NCI-H128 (cell line): Measurements from ENCODE around the gene MADD.
"Not testable (repeated sequence)": the region's sequence is repeated elsewhere in the genome, so short reads cannot be mapped to it uniquely, and the experiment has no call there.

ENCODE experiments used
- DNase-seq: peaks from one replicate; lab custom pipeline; 2025; ENCODE audit not compliant: unreplicated experiment; lab: John Stamatoyannopoulos, UW

The MADD gene

GRCh38 chr11:47272706-47273105, 2.8 kb downstream of the MADD start:
- no peak for DNase-seq

GRCh38 chr11:47274495-47275235, 4.7 kb downstream of the MADD start:
- no peak for DNase-seq

GRCh38 chr11:47276923-47277322, 7.0 kb downstream of the MADD start:
- DNase-seq: no peak

GRCh38 chr11:47278058-47278457, 8.1 kb downstream of the MADD start:
- DNase-seq: no peak

DNA sequence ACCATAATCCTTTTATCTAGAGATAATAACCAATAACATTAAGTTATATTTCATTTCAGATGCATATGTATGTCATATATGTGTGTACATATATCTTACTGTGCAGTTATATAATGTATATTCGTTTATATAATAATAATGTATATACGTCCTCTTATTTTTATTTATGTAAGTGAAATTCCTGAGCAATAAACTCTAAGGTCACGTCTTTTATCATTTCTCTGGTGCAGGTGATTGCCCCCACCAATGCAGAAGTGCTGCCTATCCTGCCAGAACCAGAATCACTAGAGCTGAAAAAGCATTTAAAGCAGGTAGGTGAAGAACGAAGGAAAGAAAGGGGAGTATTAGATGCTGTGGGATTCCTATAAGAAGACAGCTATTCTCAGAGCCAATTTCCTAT, 8.8 kb downstream of the MADD start:
- DNase-seq: no peak

GRCh38 chr11:47280099-47280498, 10.2 kb downstream of the MADD start:
- DNase-seq: no peak

DNA sequence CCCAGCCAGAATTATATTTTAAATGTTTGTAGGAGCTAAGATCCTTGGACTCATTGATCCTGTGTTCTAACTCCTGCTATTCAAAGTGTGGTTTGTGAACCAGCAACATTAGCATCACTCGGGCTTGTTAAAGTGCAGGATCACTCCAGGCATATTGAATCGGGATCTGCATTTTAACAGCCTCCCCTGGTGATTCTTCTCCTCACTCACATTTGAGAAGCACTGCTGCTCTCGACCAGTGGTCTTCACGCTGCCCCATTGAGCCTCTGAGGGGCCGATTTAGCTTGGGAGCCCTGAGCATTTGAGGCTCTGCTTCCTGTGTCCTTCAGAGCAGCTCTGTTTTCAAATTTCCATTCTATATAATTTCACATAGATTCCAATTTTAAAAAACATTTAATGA, 10.9 kb downstream of the MADD start:
- DNase-seq: no peak

GRCh38 chr11:47282462-47282861, 12.5 kb downstream of the MADD start:
- DNase-seq: no peak

- DNase-seq: no peak
These were observed 14.2 kb downstream of the MADD start for GRCh38 chr11:47284151-47284550.

DNA sequence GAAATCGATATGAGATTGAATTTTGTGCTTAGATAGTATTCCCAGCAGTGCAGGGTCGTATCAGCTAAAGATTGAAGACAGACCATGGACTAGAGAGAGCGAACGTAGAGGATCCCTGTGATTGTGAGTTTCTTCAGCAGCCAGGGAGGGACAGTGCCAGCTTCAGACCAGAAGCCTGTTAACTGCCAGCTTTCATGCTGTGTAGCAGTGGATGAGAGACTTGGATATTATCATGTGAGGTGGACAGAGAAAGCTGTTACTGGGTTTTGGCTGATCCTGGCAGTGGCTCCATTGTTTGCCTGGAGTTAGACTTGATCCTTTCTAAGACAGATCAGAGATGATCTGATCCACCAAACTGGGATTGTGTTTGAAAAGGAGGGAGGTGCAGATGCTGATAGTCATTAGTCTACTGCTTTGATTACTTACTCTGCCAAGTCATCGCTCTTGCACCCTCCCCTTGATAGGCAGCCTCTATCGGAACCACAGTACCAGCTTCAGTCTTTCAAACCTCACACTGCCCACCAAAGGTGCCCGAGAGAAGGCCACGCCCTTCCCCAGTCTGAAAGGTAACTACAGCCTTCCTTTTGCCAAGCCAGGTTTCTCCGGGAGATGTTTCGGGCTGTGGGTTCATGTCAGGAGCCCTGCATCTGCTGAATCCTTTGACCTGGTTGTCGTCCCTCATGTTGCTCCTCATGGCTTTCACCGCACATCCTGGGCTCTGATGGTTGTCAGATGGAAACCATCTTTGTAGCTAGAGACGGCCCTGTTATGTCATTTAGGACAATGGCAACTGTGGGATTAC, 16.2 kb downstream of the MADD start:
- no peak for DNase-seq

GRCh38 chr11:47288066-47288465, 18.1 kb downstream of the MADD start:
- no peak for DNase-seq

GRCh38 chr11:47289856-47290255, 19.9 kb downstream of the MADD start:
- no peak for DNase-seq

DNA sequence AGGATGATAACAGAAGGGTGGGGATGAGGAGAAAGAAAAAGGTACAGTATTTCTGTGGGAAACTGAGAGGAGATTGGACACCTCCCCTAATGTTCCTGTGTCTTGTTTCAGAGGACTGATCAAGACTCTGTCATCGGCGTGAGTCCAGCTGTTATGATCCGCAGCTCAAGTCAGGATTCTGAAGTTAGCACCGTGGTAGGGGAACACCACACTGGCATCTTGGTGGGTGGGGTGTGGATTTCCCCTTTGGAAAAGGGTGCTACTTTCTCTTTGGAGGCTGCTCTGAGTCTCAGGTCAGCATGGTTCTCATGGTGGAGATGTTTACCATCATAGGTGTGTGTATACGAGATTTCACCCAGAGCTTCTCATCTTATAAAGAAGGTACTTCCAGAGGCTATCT, 25.5 kb downstream of the MADD start:
- DNase-seq: no peak

DNA sequence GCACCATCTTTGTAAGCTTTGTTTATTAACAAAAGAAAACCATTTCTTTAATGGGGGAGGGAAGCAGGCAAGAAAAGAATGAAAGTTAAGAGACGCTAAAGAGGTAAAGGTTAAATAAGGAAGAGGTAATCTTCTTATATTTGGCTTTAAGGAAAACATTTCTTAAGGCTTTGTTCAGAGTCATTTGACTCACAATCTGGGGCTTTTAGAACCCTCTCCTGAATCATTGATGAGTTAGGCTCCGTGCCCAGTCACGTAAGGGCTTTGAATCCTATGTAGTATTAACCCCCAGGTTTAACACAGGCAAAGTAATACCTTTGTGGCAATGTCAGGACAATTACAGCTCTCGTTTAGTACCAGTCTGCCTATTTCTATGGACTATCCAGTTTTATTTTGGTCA, 26.1 kb downstream of the MADD start:
- peak; percentile 45 for DNase-seq

GRCh38 chr11:47299078-47299477, 29.1 kb downstream of the MADD start:
- no peak for DNase-seq

DNA sequence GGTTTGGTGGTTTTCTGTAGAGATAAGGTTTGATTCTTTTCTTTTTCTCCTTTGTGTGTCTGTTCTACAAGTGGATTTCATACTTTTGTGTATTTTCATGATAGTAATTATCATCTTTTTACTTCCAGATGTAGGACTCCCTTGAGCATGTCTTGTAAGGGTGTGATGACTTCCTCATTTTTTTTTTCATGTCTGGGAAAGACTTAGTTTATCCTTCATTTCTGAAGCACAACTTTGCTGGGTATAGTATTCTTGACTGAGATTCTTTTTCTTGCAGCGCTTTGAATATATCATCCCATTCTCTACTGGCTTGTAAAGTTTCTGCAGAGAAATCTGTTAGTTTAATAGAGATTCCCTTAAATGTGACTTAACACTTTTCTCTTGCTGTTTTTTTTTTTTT, 32.9 kb downstream of the MADD start:
- no peak for DNase-seq

DNA sequence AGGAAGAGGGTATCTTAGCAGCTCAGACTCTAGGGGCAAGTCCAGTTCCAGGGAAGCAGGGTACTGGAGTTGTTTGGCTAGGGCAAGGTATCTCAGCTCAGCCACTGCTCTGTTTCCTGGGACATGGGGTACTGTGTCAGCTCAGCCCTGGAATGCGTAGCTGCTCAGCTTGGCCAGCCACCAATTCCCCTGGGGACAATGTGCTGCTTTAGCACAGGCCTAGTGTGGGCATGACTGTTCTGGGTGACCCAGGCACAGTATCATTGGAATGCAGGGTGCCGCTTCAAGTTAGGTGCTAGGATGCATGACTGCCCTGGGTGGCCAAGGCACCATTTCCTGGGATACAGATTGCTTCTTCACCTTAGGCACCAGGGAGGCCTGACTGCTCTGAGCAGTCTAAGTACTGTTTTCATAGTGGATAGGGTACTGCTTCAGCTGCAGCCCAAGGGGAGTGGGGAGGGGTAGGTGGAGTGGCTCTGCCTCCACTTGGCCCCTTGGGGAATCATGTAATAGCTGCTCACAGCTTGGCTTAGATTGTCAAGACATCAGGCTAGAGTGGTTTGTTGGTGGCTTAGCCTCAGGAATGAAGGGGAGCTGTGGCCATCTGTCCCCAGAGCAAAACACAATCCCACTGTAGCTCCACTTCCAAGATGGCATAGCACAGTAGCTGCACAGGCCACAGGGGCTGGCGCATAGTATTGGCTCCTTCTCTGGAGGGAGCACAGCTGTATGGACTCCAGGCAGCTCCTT, 36.0 kb downstream of the MADD start:
- no peak for DNase-seq

- no peak for DNase-seq
These were observed 36.5 kb downstream of the MADD start for GRCh38 chr11:47306484-47306844.

DNA sequence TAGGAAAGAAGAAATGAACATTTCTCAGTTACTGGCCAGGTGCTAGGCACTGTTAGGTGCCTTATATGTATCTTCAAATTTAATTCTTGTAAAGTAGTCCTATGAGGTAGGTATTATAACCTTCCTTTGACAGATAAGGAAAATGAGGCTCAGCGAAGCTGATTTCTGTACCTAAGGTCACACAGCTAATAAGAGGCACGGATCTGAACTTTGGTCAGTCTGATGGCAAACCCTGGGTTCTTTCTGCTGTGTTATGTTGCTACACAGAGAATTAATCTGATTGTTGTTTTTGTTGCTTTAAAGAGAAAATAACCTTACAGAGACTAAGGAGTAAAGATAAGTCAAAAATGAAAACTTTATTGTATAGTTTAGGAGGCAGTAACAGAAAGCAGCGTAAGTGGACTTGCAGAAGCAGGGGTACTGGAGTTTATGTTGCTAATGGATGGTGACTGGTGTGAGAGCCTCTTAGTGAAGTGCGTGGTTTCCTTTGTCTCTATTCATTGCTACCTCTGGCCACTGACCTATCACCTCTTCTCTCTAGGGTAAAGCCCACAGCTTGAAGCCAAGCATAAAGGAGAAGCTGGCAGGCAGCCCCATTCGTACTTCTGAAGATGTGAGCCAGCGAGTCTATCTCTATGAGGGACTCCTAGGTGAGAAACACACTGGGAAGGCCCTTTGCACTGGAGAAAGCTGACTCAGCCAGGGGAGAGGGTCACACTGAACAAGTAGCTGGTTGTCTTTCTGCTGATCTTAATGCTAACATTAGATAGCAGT, 38.3 kb downstream of the MADD start:
- DNase-seq: no peak

DNA sequence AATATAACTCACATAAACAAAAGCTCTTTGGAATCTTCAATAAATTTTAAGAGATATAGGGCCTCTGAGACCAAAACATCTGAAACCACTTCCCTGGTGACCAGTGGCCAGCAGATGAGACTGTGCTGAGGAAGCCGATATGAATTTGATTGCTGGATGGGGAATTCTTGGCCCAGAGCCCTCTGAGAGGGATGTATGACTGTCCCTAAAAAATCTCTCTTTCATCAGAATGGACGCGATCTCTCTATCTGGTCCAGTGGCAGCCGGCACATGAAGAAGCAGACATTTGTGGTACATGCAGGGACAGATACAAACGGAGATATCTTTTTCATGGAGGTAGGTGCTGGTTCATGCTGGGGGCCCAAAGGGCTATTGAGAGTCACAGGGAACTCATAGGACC, 45.1 kb downstream of the MADD start:
- no peak for DNase-seq

DNA sequence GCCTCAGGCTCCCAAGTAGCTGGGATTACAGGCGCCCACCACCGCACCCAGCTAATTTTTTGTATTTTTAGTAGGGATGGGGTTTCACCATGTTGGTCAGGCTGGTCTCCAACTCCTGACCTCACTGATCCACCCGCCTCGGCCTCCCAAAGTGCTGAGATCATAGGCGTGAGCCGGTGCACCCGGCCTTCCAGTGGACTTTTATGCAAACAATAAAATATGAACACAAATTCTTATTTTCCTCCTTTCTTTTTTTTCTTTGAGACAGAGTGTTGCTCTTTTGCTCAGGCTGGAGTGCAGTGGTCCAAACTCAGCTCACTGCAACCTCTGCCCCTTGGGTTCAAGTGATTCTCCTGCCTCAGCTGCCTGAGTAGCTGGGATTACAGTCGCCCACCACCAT, 46.6 kb downstream of the MADD start:
- DNase-seq: not testable (repeated sequence)
